BLaER1 (cell line): ENCODE results near the gene ABCG8.

ENCODE experiments used
- H3K27ac ChIP-seq: shearing (Covaris generic); formaldehyde crosslinking; 2 replicates; pipeline ENCODE4 v1.8.1; 2022
- H3K27me3 ChIP-seq: shearing (Covaris generic); formaldehyde crosslinking; 2 replicates; pipeline ENCODE4 v1.8.1; 2022
- H3K36me3 ChIP-seq: shearing (Covaris generic); formaldehyde crosslinking; 2 replicates; pipeline ENCODE4 v1.8.1; 2022
- H3K4me1 ChIP-seq: shearing (Covaris generic); formaldehyde crosslinking; 2 replicates; pipeline ENCODE4 v1.8.1; 2022
- H3K4me2 ChIP-seq: shearing (Covaris generic); formaldehyde crosslinking; 2 replicates; pipeline ENCODE4 v1.8.1; 2022
- H3K4me3 ChIP-seq: shearing (Covaris generic); formaldehyde crosslinking; 2 replicates; pipeline ENCODE4 v1.8.1; 2022
- H3K9ac ChIP-seq: shearing (Covaris generic); formaldehyde crosslinking; 2 replicates; pipeline ENCODE4 v1.8.1; 2022
- H3K9me3 ChIP-seq: shearing (Covaris generic); formaldehyde crosslinking; 2 replicates; pipeline ENCODE4 v1.8.1; 2022
- H4K20me1 ChIP-seq: shearing (Covaris generic); formaldehyde crosslinking; 2 replicates; pipeline ENCODE4 v1.8.1; 2022
- Cebpa-rat ChIP-seq: shearing (Covaris generic); IDR thresholded peaks from 2 replicates; pipeline ENCODE4 v1.8.1; 2022

Gene ABCG8

DNA sequence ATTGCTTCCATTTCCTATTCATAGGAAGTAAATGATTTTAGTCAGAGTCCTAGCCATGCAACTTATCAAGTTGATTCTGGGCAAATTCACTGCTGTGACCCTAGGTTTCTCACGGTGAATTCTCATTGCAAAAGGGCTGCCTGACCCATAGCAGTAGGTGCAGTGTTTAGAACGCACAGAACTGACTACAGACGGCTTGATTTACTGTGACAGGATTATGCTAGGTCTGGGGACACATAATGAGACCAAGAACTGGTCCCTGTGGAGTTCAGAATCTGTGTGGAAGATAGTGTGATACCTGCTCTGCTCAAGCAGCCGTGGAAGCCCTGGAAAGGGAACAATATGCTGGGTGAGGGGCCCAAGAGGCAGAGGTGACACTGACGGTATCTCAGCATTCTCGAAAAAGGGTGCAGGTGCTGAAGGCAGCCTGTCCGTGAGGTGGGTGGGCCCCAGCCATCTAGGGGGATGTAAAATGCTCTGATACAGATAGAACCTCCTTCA, 46.4 kb downstream of the ABCG8 start:
- H3K4me1 ChIP-seq, result no peaks in the 10 kb centered on the region

DNA sequence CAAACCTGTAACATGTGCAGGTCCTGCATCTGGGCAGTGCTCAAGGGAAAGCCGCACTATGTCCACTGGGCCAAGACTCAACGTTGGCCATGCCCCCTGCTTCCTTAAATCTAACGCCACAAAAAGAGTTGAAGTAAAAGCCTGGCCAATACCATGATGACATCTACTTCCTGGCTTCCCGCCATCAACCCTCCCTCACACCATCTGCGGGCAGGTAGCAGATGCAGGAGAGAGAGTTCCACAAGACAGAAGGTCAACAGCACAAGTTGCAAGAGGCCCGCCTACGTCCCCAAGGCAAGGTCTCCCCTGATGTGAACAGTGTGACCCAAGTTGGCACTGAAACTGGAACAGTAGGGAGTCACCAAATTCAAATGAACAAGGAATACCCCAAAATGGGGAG, 48.4 kb downstream of the ABCG8 start:
- Histone ChIP-seq H3K4me2 (no peak overlapping the region), H3K36me3 (peaks cover 70% of the 10 kb centered on the region), H3K9ac (no peak overlapping the region), H3K4me3 (no peak overlapping the region), H3K27me3 (no peaks in the 10 kb centered on the region), H3K27ac (no peak overlapping the region), H4K20me1 (no peaks in the 10 kb centered on the region), H3K4me1 (no peaks in the 10 kb centered on the region), H3K9me3 (no peaks in the 10 kb centered on the region)
- TF ChIP-seq Cebpa-rat, result no peak

More for the DNA sequence above, 46.4 kb downstream of the ABCG8 start:
- no peaks in the 10 kb centered on the region for H3K9me3 ChIP-seq
- peaks cover 50% of the 10 kb centered on the region for H3K36me3 ChIP-seq
- H3K9ac ChIP-seq, result no peak overlapping the region
- H3K4me3 ChIP-seq, result no peak overlapping the region
- H4K20me1 ChIP-seq, result no peaks in the 10 kb centered on the region
- H3K27me3 ChIP-seq, result no peaks in the 10 kb centered on the region
- no peak overlapping the region for H3K27ac ChIP-seq
- no peak for TF ChIP-seq Cebpa-rat
- no peak overlapping the region for H3K4me2 ChIP-seq

DNA sequence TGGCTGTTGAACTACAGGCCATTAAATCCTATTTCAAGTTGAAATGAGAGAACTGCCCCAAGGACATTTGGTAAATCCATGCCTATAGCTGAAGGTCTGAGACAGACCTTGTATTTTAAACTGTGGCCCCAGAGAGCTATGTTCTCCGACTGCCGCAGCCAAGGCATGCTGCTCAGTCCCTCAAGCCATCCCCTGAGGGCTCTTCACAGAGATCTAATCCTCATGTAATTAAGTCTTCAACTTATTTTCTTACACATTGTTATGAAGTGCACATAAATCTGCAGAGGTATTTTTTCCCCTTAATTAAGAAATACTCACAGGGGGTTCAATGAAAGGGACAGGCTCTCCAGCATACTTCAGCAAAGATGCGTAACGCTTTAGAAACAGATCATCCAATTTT, 50.6 kb downstream of the ABCG8 start:
- Histone ChIP-seq H3K9me3 (no peaks in the 10 kb centered on the region), H3K4me2 (no peak overlapping the region), H3K36me3 (peaks cover 90% of the 10 kb centered on the region), H3K9ac (no peak overlapping the region), H3K27me3 (no peaks in the 10 kb centered on the region), H4K20me1 (no peaks in the 10 kb centered on the region), H3K27ac (no peak overlapping the region), H3K4me3 (no peak overlapping the region), H3K4me1 (0 out of 2 replicates have a peak, but pooled peaks cover 6% of the 10 kb centered on the region)
- no peak for TF ChIP-seq Cebpa-rat

DNA sequence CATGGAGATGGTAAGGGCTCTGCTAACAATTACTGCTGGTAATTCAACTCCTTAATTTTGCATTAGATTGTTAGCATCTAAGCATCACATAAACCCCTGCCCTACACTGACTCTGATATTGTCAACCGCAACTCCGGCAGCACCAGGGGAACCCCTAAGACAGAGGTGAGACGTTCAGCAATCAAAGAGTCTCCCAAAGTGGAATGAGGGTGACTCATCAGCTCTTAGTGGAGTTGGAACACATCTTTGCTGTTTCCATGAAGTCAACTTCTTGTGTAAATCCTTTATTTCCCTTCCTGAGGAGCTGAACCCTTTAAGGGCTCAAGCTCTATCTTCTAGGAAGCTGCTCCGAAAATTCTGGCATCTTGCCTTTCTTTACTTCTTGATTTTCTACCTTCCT, 52.1 kb downstream of the ABCG8 start:
- no peak for TF ChIP-seq Cebpa-rat

GRCh38 chr2:43894743-43895142, 56.0 kb downstream of the ABCG8 start:
- H3K4me3 ChIP-seq, result no peak overlapping the region
- no peaks in the 10 kb centered on the region for H4K20me1 ChIP-seq
- H3K9ac ChIP-seq, result no peak overlapping the region
- no peak overlapping the region for H3K4me2 ChIP-seq
- H3K4me1 ChIP-seq, result 0 out of 2 replicates have a peak, but pooled peaks cover 6% of the 10 kb centered on the region
- H3K27ac ChIP-seq, result no peak overlapping the region
- H3K9me3 ChIP-seq, result no peaks in the 10 kb centered on the region
- H3K27me3 ChIP-seq, result no peaks in the 10 kb centered on the region
- TF ChIP-seq Cebpa-rat, result no peak
- peaks cover 97% of the 10 kb centered on the region for H3K36me3 ChIP-seq

More for the DNA sequence above, 52.1 kb downstream of the ABCG8 start:
- Histone ChIP-seq H3K9ac (no peak overlapping the region), H3K36me3 (peaks cover 95% of the 10 kb centered on the region), H3K27me3 (no peaks in the 10 kb centered on the region), H3K4me3 (no peak overlapping the region), H3K9me3 (no peaks in the 10 kb centered on the region), H3K4me1 (0 out of 2 replicates have a peak, but pooled peaks cover 6% of the 10 kb centered on the region), H4K20me1 (no peaks in the 10 kb centered on the region), H3K27ac (no peak overlapping the region), H3K4me2 (no peak overlapping the region)

DNA sequence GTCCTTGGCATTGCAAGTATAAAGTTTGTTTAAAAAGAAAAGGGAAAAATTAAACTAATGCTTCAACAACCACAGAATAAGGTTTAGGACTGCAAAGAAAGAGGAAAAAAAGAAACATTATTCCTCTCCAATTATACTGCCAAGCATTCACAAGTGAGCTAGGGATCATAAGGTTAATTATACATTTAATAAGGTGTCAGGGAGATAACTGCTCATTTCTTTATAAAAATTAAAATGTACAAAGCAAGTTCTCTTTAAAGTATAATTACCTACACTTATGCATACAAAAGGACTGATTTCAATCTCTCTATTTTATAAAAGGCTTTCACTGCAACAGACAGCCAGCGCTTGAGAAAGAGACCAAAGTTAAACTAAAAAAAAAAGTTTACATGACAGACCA, 58.1 kb downstream of the ABCG8 start:
- H3K36me3 ChIP-seq, result peaks cover 86% of the 10 kb centered on the region

DNA sequence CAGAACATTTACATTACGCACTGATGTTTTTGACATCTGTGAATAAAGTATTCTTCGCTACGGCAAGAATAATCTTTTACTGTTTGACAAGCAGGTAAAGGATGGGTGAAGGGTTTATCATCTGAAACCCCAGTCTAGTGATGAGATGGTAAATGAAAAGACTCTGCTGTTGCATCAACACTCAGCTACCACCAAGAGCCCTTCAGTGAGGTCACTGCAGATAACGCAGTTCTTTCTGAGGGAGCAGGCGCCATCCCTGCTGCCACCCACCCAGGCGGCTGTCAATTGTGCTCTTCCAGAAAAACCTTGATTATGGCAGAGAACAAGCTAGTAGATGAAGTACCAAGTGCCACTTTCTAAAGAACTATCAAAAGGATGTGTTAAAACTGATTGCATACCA, 58.7 kb downstream of the ABCG8 start:
- 0 out of 2 replicates have a peak, but pooled peaks cover 6% of the 10 kb centered on the region for H3K4me1 ChIP-seq
- H3K9ac ChIP-seq, result no peak overlapping the region
- H3K4me2 ChIP-seq, result no peak overlapping the region
- no peak overlapping the region for H3K4me3 ChIP-seq
- peaks cover 84% of the 10 kb centered on the region for H3K36me3 ChIP-seq
- H3K27me3 ChIP-seq, result no peaks in the 10 kb centered on the region
- no peak overlapping the region for H3K27ac ChIP-seq
- no peak for TF ChIP-seq Cebpa-rat
- H3K9me3 ChIP-seq, result no peaks in the 10 kb centered on the region
- H4K20me1 ChIP-seq, result no peaks in the 10 kb centered on the region

More for the DNA sequence above, 58.1 kb downstream of the ABCG8 start:
- Histone ChIP-seq H4K20me1 (no peaks in the 10 kb centered on the region), H3K9me3 (no peaks in the 10 kb centered on the region), H3K9ac (no peak overlapping the region), H3K27ac (no peak overlapping the region), H3K27me3 (no peaks in the 10 kb centered on the region), H3K4me3 (no peak overlapping the region), H3K4me1 (0 out of 2 replicates have a peak, but pooled peaks cover 6% of the 10 kb centered on the region), H3K4me2 (no peak overlapping the region)
- no peak for TF ChIP-seq Cebpa-rat

DNA sequence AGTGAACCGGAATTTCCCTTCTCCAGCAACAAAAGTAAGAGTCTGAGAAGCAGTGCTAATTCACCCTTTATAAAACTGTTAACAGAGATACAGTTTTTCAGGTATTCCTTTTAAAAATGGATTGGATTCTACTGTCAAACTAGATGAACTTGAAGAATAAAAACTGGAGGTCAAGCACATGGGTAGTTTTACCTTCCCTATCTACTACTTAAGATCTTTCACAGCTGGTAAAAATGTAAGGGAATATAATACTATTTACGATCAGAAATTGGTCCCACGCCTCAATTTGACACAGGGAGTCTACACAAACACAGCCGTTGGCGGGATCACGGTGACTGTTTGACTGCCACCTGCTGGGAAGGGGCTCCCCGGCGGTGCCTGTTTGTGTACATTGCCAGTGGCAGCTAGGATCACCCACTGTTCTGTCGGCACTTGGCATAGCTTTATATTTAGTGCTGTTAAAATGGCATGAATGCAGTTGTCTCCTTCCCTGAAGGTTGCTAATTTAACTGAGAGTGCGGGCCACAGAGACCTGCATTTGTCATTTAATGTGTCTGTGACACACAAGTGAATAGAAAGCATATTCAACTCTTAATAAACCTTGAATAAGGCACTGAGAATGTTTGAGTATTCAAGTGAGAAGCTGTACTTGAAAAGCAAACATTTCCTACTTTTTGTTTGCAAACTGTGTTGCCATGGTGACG, 59.5 kb downstream of the ABCG8 start:
- Histone ChIP-seq H3K27ac (no peak overlapping the region), H3K36me3 (peaks cover 83% of the 10 kb centered on the region), H3K9me3 (no peaks in the 10 kb centered on the region)

DNA sequence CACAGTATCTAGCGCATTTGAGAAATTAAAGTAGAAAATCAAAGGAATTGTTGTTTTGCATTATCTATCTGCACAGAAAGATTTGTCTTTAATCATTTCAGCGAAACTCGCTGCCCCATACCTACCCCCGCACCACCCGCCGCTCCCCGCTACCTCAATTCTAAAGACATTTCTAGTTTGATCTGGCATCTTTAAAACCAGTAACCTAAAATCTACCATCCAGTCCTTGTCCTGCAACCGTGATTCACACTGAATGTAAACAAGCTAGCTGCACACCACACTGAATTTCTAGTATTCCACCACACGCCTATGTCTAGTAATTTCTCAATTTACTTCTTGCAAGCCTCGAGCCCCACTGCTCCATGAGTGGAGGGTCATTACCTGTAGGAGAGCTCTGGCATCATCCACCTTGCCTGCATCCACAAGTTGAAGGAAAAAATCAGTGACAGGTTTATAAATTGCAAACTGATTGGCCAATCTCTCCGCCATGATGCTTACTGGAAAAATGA, 60.1 kb downstream of the ABCG8 start:
- H3K4me2 ChIP-seq, result no peak overlapping the region
- TF ChIP-seq Cebpa-rat, result no peak
- no peaks in the 10 kb centered on the region for H3K27me3 ChIP-seq
- no peak overlapping the region for H3K9ac ChIP-seq
- H3K4me3 ChIP-seq, result no peak overlapping the region
- H3K36me3 ChIP-seq, result peaks cover 82% of the 10 kb centered on the region
- no peaks in the 10 kb centered on the region for H3K4me1 ChIP-seq
- H3K9me3 ChIP-seq, result no peaks in the 10 kb centered on the region
- 0 out of 2 replicates have a peak, but pooled peaks cover 3% of the 10 kb centered on the region for H4K20me1 ChIP-seq
- no peak overlapping the region for H3K27ac ChIP-seq

More for the DNA sequence above, 59.5 kb downstream of the ABCG8 start:
- TF ChIP-seq Cebpa-rat, result no peak
- Histone ChIP-seq H3K27me3 (no peaks in the 10 kb centered on the region), H3K4me1 (0 out of 2 replicates have a peak, but pooled peaks cover 2% of the 10 kb centered on the region), H3K9ac (no peak overlapping the region), H3K4me2 (no peak overlapping the region), H4K20me1 (no peaks in the 10 kb centered on the region), H3K4me3 (no peak overlapping the region)

DNA sequence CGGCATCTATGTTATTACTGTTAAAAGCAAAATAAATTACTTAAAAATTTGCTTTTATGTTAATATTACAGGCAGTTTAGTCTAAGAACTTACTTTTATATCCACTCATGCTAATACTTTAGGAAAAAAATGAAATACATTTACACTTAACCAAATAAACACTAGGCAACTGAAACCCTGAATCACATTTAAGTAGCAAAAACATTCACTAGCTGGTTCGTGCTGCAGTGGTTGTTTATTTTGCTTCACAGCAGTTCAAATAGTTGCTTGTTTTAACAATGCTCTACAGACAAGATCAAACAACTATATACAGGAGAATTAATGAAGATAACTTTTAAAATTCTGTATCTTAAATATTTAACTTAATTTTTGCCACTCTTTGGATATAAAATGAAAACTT, 60.8 kb downstream of the ABCG8 start:
- no peak overlapping the region for H3K27ac ChIP-seq
- no peaks in the 10 kb centered on the region for H3K4me1 ChIP-seq
- H3K9me3 ChIP-seq, result no peaks in the 10 kb centered on the region
- no peak overlapping the region for H3K9ac ChIP-seq
- no peak overlapping the region for H3K4me2 ChIP-seq
- no peaks in the 10 kb centered on the region for H3K27me3 ChIP-seq
- TF ChIP-seq Cebpa-rat, result no peak
- H3K4me3 ChIP-seq, result no peak overlapping the region
- peaks cover 84% of the 10 kb centered on the region for H3K36me3 ChIP-seq
- 0 out of 2 replicates have a peak, but pooled peaks cover 5% of the 10 kb centered on the region for H4K20me1 ChIP-seq
